VCaP (cell line): ENCODE results near the gene ITGA4.

Experiments
- H3K27ac ChIP-seq: fragments of 450-650 bp; 2 replicates; pipeline ENCODE4 v1.5.1; 2017
- CTCF ChIP-seq: fragments of 450-650 bp; conservative IDR thresholded peaks from 2 replicates; pipeline ENCODE4 v1.5.1; 2017; ENCODE audit warnings: mild to moderate bottlenecking, moderate library complexity

Gene ITGA4

DNA sequence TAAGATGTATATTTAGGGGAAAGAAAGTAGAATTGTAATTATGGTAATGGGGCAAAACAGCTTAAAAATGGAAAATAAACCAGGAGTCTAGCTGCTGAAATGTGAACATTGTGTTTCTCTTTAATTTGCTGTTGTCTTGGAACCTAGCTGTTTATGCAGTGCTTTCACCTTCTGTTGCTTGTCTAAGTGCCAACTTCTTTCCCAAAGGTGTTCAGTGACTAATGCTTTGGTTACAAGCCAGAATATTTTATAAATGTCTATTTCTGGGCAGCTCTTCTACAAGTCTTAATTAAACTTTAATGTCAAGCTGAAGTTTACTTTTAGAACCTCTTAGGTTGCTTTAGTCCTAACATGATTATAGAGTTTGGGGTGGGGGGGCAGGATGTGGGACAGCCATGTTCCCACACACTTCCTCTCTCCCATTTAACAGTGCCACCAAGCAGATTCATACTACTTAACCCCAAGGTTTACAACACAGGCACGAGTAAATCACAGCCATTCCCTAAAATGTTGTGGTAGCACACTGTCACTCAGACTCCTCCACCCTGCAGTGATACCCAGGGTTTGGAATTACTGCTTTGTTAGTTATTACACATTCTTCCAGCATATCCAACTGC lies 60.6 kb downstream of the ITGA4 start:
- H3K27ac ChIP-seq = no peak overlapping the region; the same call in 1 of the 2 replicates
- TF ChIP-seq CTCF = no peak

- H3K27ac ChIP-seq = no peak overlapping the region
- TF ChIP-seq CTCF = no peak
Measured at GRCh38 chr2:181520253-181520652, 63.1 kb downstream of the ITGA4 start.

DNA sequence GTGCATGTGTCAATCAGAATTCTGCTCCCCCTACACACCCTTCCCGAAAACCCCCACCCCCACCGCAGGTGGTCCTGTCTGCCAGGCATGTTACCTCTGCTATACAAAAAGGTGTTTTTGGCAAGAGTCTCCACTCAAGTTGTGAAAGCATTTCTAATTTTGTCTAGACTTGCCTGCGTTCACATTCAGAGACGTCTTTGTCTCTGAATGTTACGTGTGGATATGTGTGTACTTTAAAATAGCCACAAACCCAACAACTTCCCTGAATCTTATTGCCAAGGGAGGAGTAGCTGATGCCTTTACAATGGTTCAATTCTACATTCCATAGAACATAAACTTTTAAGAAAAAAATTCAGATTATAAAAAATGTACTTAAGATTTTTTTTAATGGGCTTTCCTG lies 66.6 kb downstream of the ITGA4 start:
- TF ChIP-seq CTCF = no peak
- no peak overlapping the region for H3K27ac ChIP-seq

DNA sequence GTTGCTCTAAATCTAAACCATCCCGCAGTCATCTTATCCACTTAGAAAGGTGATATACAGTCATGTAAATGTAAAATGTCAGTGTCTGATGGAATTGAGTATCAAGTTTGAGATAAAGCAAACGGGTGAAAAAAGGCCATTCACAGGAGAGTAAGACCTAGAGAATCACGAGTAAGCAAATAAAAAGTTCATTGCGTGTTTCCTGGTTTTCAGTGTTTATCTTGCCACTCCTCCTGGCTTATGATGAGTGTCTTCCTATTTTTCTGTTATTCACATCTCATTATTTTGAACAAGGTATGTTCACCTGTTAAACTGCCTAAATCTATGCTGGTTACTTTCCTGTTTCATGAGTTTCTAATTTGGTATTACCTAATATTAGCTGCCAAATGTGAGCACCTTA lies 68.8 kb downstream of the ITGA4 start:
- no peak for TF ChIP-seq CTCF
- H3K27ac ChIP-seq = no peak overlapping the region

DNA sequence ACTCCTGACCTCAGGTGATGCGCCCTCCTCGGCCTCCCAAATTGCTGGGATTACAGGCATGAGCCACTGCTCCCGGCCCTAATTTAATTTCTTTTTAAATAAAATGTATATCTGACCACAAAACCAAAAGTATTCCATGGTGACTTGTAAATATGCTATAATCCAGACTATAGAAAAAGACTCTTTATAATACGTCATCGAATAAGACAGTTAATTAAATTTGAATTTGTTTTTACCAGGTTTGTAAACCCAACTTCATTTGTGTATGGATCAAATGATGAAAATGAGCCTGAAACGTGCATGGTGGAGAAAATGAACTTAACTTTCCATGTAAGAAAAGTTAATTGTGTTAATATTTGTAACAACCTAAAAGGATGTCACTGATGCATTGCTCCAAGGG lies 69.9 kb downstream of the ITGA4 start:
- TF ChIP-seq CTCF = no peak
- H3K27ac ChIP-seq = no peak overlapping the region

- no peak for TF ChIP-seq CTCF
- no peak overlapping the region for H3K27ac ChIP-seq
Measured at GRCh38 chr2:181528441-181528840, 71.3 kb downstream of the ITGA4 start.

GRCh38 chr2:181536730-181537129 lies 79.5 kb downstream of the ITGA4 start:
- TF ChIP-seq CTCF = no peak

More at GRCh38 chr2:181536730-181537129, 79.5 kb downstream of the ITGA4 start:
- no peak overlapping the region for H3K27ac ChIP-seq
